PFSK-1 (cell line): ENCODE results near the gene CFAP73.

Experiments
- POLR2AphosphoS5 ChIP-seq: IDR thresholded peaks from 2 replicates; pipeline ENCODE4 v1.6.1; 2012; ENCODE audit warnings: low read depth, mild to moderate bottlenecking, control low read depth, low read length, moderate library complexity
- REST ChIP-seq, 2 experiments: IDR thresholded peaks; 2 replicates each; pipeline versions ENCODE4 v1.6.1 to v1.8.0; 2011 to 2012; ENCODE audit warnings: low read depth in 2 of 2, low read length in 2 of 2, control low read depth in 1 of 2, inconsistent platforms in 1 of 2, mild to moderate bottlenecking in 1 of 2, moderate library complexity in 1 of 2; ENCODE audit not compliant: insufficient read depth in 1 of 2
- TAF1 ChIP-seq: IDR thresholded peaks from 2 replicates; pipeline ENCODE4 v1.6.1; 2012; ENCODE audit warnings: low read length, control low read depth, borderline replicate concordance; ENCODE audit not compliant: insufficient read depth

- TF ChIP-seq TAF1 (no peak), REST (IDR thresholded peaks at IDR 0.05; ENCODE audit: insufficient read depth in 1 of 2, low read depth in 2 of 2, low read length in 2 of 2) (no peak), POLR2AphosphoS5 (no peak)
Measured at GRCh38 chr12:113144806-113145205, 4.7 kb upstream of the CFAP73 start.
